ENCODE data around the gene ADAT1. TPM values are rescaled to one million over a fixed set of nuclear protein-coding genes. Genes with fewer than 3 reads are reported as not detected.

Gene ADAT1
- polyA plus RNA-seq, 1 of the 3 experiments (the other 2 are of a cell fraction) = 51.1 TPM

Other genes with a start within 250 kb of the ADAT1 start
- gene CFDP1, start 189.8 kb downstream of the ADAT1 start, polyA plus RNA-seq (2012; rRNA removed) = 37.9 and 46.0 TPM in 2 replicates
- gene TMEM170A, start 158.6 kb downstream of the ADAT1 start, polyA plus RNA-seq (2012; rRNA removed) = 9.2 and 11.0 TPM in 2 replicates
- gene CHST6, start 127.8 kb downstream of the ADAT1 start, polyA plus RNA-seq (2012; rRNA removed) = 0.26 and 0.30 TPM in 2 replicates
- gene CHST5, start 87.2 kb downstream of the ADAT1 start, polyA plus RNA-seq (2012; rRNA removed) = 0.18 and 0.49 TPM in 2 replicates
- gene TMEM231, start 67.0 kb downstream of the ADAT1 start, polyA plus RNA-seq (2012; rRNA removed) = 18.1 and 30.9 TPM in 2 replicates
- 135 and 143 TPM in 2 replicates for gene GABARAPL2, start 56.9 kb downstream of the ADAT1 start, polyA plus RNA-seq (2012; rRNA removed)
- gene KARS1, start 24.4 kb upstream of the ADAT1 start, polyA plus RNA-seq (2012; rRNA removed) = 134 and 148 TPM in 2 replicates
- 31.6 and 32.0 TPM in 2 replicates for gene TERF2IP, start 24.5 kb upstream of the ADAT1 start, polyA plus RNA-seq (2012; rRNA removed)
- not detected in 2 replicates for gene CPHXL2, start 53.7 kb upstream of the ADAT1 start, polyA plus RNA-seq (2012; rRNA removed)
- gene DUXB, start 78.2 kb upstream of the ADAT1 start, polyA plus RNA-seq (2012; rRNA removed) = not detected in 2 replicates
- gene CPHXL, start 103.2 kb upstream of the ADAT1 start, polyA plus RNA-seq (2012; rRNA removed) = not detected in 2 replicates